ENCODE measurements around the gene SLC22A1.
"Not testable (repeated sequence)": the region's sequence is repeated elsewhere in the genome, so short reads cannot be mapped to it uniquely, and the experiment has no call there.

The SLC22A1 gene

DNA sequence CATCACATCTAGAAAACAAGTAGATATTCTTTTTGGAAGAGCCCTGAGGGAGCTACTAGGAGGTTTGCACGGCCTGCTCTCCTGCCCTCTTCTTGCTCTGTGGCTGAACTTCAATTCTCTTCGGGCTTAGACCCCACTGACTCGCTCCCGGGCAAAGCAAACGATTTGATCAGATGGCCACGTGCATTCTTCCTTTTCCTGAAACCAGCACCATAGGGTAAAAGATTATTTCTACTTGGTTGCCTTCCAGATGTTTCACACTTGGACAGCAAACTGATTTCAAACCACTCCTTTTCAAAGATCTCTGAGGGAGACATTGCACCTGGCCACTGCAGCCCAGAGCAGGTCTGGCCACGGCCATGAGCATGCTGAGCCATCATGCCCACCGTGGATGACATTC, at the start of gene SLC22A1:
SLC22A1 (plus strand) TSS at position 258 of the 400 bp plus-strand sequence; CDS start at position 379, 121 bp downstream.
- DNase-seq = no peak

DNA sequence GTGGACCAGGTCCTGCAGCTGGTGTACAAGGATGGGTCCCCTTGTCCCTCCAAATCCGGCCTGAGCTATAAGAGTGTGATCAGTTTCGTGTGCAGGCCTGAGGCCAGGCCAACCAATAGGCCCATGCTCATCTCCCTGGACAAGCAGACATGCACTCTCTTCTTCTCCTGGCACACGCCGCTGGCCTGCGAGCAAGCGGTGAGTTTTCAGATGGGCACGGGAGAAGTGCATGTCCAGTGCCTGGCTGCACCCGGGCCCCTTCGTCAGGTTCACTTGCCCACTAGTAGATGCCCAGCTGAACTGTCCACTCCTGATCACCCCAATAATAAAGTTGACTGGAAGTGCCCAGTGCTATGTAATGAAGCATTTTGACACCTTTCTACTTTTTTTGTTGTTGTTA, 48.3 kb upstream of the SLC22A1 start:
- no peak for DNase-seq

DNA sequence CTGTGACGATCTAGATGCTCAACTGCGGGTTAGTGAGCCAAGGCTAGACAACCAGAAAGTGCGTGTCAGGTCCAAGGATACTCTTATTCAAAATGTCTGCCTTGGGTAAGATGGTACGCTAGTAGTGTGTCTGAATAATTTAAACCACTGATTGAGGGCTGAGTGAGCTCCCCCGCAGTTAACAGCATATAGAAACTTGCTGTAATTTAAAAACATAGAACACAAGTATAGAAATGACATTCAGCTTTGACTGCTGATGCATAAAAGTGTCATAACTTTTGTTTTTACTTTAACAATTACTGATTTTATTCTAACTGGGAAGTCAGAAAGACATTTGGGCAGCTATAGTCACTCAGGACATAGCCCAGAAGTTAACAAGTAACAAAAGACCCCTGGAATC, 45.6 kb upstream of the SLC22A1 start:
- no peak for DNase-seq

DNA sequence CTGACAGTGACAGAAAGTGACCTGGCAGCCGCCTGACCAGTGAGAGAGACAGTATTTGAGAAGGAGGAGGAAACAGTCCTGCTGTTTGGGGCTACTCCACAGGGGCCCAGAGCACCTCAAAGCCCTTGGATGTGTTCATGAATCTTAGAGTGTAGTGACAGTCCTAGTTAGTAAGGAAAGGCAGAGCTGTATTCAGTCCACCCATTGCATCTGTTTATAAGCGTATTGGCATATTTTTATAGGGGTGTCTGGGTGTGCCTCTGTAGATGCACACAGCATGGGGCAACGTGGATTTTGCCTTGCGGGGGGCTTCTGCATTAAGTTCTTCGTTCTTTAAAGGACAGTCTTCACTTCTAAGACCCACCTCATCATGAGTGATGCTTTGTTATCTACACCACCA, 44.6 kb upstream of the SLC22A1 start:
- no peak for DNase-seq

DNA sequence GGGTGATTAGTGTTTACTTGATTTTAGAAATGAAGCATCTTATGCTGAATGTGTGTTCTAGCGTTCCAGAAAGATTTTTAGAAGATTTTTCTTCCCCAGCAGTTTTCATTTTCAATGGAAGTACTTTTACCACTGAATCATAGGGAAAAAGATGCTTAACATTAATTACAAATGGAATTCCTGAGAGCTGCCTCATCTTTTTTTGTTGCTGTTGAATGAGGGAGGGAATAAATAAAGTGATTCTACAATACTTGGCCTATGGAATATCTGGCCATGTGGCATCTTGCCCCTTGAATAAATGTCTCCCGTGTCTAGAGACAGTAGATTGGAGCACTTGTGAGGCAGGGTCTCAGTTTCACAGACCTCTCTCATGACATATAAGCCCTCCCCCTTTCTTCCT, 44.1 kb upstream of the SLC22A1 start:
- DNase-seq = no peak

DNA sequence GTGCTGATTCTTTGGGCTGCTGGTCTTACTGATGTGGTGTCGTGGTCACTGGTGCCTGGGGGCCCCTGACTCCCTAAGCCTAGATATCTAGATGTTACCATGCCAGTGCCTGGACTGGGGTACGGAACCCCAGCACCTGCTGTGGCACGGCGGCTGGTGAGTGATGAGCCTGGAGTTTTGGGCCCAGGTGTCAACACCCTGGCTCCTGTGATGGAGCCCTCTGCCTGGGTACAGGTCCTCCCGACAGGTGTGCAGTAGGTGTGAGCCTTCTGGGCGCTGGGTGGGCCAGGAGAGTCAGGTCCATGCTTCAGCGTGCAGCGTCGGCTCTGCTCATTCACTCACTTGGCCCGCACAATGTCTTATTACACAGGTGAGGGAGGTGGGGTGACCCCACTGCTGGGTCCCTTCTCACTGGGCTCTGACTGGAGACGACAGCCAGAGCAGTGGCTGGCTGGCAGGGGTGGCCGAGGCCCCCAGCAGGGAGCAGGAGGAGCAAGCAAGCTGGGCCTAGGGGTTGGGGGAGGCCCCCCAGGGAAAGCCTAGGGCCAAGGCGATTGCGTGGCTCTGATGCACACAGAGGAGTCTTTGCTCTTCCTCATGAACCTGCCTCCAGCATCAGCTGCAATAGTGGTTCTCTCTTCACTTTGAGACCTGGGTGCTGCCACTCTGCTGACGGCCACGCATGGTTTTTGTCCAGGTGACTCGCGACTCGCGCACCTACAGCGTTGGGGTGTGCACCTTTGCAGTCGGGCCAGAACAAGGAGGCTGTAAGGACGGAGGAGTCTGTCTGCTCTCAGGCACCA, 42.5 kb upstream of the SLC22A1 start:
- no peak for DNase-seq

DNA sequence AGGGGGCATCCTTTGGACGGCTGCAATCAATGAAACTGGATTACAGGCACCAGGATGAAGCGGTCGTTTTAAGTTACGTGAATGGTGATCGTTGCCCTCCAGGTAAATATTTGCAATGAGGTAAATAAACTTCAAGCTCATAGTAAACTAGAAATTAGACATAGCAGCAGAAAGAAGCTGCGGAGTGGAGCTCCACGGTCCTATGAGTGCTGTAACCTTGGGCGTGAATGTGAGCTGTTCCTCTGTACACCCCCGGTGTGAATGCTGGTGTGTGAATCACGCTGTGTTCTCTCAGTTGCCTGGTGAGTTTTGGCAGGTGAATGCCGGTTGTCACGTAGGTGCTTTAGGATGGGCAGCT, 42.0 kb upstream of the SLC22A1 start:
- DNase-seq = no peak

DNA sequence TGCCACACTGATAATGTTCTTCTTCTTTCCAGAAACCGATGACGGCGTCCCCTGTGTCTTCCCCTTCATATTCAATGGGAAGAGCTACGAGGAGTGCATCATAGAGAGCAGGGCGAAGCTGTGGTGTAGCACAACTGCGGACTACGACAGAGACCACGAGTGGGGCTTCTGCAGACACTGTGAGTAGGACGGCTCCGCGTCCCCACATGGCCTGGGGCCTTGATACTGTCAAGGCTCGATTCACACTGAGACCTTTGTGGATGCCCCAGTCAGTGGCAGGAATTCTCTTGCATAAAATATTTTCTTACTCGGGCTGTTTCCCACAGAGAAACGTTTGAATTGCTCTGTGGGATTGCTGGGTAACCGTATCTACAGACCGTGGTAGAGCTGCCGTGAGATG, 41.5 kb upstream of the SLC22A1 start:
- no peak for DNase-seq

DNA sequence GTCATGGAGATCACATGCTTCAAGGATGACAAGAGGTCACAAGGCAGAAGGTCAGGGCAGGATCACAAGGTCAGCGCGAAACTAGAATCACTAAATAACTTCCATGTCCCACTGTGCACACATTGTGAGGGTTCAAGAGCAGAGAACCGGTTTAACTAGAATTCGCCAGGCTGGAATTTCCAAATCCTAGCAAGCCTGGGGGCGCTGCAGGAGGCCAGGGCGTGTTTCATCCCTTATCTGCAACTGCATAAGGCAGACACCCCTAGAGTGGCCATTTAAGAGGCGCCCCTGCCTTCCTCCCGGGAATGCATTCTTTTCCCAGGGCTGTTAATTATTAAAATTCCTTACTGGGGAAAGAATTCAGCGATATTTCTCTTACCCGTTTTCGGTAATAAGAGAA, 40.2 kb upstream of the SLC22A1 start:
- no peak for DNase-seq

DNA sequence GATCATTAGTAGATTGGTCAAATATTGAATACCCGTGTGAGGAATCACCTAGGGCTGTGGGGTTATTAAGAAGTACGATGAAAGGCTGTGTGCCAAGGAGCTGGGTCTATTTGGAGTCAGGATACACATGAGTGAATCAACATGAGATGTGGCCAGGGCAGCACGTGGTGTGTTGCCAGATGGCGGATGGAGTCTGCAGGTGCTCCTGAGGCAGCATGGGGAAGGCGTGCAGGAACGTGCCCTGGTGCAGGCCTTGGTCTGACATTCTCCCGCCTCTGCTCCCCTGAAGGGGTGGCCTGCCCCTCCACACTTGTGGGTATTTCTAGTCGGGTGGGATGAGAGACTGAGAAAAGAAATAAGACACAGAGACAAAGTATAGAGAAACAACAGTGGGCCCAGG, 39.0 kb upstream of the SLC22A1 start:
- DNase-seq = peak; percentile 35

DNA sequence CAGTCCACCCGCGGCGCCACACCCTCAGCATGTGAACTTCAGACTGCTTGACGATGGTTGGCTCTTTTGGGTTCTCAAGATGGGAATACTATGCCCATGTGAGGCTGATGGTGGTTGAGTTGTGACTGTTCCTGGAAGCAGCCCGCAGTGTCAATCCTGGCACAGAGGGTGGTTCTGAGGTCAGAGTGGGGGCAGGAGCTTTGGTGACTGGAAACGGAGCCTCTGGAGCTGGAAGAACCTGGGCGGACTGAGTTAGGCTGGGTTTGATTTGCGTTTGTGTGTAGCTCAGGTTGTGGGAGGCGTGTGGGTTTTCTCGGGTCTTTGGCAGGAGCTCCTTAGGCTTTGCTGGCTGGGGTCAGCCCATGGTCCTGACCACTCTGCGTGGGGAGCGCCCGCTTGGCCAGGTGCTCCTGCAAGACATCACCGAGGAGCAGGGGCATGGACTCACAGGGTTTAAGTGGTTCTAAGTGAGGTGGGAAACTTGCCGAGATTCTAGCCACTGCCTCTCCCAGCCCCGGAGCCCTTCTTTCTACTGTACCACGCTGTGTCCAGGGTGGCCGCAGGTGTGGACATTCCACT, 37.3 kb upstream of the SLC22A1 start:
- DNase-seq = no peak

DNA sequence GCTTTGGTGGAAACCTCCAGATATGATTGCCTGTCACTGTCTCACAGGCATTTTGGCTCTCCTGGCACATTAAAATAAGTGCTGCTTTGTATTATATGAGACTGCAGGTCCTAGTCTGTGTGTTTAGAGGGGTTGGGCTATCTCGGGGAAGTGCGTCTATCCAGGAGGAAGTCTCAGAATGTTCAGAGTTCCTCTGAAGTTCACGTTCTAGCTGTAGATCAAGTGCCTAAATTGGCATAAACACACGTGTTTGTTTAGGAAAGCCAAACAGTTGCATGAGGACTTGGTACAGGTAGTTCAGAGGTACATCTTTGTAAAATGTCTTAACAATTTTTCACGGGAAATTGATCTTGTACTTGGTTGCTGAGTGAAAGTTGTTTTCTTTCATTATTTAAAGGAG, 36.4 kb upstream of the SLC22A1 start:
- no peak for DNase-seq

DNA sequence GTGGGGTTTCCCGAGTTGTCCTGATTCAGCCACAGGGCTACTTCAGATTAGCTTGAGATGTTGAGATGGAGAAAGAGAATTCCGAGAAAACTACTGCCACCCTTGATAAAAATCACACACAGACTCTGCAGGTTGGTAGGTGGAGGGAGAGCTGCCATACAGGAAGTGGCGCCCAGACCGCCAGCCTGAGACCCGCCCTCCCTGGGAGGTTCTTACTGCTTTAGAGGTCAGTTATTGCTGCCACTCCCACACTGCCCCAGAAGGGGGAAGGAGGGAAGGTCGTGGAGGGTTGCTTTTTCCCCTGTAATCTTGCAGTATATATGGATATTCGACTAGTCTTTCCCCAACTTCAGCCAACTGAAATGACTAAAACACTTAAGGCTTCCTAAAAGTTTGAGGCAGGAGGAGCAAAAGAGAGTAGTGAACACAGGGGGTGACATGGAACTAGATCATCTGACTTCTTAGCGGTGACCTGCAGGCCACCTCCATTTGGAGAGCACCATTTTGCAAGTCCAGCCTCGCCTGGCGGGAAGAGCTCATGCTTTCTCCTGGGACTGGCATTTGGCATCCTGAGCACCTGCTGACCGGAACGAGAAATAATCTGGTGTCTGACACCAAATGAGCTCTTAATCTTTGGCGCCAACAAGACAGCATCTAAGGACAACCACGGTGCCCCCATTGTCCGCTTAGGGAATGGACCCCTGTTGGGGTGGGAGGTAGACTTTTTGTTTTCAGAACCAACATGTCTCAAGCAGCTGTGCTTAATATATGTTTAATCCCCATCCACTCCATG, 35.7 kb upstream of the SLC22A1 start:
- no peak for DNase-seq

DNA sequence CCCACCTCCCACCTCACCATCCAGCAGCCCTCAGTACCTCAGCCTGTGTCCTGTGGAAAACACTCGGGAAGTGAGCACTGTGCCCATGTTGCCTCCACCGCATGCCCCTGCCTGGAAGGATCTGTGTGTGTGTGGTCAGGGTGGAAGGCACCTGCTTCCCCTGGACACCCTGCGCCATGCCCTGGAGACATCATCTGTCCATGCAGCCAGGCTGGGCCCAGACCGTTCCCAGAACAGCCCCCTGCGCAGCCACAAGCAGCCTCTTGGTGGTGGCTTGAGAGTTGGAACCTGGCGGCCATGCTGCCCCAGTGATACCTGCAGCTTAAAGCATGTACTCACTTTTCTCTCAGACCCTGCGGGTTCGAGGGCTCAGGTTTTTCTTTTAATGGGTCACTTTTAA, 34.9 kb upstream of the SLC22A1 start:
- DNase-seq = no peak

DNA sequence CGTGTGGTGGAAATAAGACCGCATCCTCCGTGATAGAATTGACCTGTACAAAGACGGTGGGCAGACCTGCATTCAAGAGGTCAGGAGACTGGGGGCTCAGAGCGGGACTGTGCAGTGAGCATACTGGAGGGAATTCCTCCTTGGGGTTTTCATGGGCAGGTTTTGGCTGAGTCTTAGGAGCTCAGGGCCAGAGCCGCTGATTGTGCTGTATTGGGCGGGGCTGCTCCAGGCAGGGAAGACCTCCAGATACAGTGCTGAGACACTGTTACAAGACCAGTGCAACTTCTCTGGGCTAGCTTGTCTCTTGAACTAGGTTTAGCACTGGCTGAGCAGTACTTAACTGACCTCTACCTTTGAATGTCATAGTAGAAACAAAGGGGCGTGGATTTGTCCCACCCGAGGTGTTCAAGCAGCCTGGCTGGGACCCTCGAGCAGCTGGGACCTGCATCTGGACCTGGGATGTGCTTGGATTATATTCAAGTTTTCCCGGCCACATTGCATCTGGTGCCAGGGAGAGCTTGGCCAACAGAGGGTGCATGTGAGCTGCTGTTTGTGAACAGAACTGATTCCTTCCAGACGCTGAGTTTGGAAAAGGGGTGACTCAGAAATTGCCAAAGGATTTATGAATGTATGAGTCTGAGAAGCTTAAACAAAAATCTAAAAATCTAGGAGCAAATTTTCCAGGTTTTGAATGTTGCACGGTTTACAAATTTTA, 33.4 kb upstream of the SLC22A1 start:
- DNase-seq = no peak

DNA sequence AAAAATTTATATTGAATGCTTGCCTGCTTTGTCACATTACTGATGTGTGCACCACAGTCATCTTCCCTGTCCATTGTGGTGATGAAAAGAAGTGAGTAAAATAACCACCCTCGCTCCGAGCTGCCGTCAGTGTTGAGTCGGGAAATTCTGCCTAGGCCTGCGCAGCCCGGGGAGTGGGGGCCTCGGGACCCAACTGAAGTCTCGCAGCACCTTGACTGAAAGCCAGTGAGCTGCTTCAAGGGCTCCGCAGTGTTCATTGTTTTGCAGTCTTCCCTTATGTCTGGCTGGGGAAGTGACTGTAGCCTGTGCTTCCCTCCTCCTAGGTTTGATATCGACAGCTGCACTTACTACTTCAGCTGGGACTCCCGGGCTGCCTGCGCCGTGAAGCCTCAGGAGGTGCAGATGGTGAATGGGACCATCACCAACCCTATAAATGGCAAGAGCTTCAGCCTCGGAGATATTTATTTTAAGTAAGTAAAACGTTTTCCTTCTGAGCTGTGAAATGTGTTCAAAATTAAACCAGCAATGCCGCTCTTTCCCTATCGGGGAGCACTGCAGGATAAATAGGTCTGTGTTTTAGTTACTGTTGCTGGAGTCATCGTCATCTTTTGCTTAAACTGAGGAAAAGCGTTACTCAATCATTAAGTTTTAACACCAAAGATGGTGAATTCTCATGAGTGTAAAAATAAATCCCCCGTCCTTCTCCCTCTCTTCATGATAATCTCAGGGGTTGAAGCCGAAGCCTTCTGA, 32.7 kb upstream of the SLC22A1 start:
- no peak for DNase-seq

DNA sequence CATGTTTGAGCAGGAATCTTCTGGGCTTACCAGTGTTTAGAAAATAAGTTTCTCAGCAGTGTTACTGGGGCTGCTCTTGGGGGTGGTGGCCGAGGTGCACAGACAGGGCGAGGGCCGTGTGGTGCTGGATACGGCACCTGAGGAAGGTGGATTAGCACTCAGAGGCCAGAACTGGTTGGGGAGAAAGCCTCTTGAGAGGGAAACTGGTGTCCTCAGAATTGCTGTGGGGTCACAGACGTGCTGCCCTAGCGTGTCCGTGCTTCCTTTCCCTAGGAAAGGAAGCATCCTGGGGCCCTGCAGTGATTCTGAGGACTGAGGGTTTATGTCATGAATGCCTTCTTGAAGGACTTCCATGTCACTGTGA, 32.1 kb upstream of the SLC22A1 start:
- no peak for DNase-seq

DNA sequence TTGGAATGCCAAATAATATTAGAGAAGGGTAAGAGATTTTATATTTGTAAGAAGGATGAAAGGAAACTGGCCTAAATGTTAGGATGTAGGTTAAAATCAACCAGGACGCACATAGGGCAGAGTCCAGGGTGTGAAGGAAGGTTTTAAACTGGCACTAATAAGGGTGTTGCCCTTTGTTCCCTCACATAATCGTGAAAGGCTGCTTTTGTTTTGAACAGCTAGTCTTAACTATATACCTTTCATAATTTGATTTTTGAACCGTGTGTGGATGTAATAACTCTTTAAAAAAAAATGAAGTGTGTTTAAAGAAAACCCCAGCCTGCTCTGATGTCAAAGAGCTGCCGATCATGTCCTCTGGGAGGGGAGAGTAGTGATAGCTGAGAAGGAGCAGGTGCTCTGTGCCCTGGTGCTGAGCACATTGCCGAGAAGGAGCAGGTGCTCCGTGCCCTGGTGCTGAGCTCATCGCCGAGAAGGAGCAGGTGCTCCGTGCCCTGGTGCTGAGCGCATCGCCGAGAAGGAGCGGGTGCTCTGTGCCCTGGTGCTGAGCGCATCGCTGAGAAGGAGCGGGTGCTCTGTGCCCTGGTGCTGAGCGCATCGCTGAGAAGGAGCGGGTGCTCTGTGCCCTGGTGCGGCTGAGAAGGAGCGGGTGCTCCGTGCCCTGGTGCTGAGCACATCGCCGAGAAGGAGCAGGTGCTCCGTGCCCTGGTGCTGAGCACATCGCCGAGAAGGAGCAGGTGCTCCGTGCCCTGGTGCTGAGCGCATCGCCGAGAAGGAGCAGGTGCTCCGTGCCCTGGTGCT, 31.0 kb upstream of the SLC22A1 start:
- not testable (repeated sequence) for DNase-seq

DNA sequence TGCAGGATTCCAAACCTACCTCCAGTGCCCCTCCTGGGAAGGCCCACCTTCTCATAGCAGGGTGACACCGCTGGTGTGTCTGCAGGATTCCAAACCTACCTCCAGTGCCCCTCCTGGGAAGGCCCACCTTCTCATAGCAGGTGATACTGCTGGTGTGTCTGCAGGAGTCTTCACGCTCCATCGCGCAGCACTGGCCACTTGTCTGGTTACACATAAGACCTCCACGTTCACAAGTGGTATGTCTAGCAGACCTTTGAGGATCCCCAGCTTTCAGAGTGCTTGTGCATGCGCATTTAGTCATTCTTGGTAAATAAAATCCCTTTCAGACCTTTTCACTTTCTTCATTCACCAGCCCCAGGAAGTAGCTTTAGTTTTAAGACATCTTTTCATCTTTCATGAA, 29.4 kb upstream of the SLC22A1 start:
- DNase-seq = not testable (repeated sequence)

DNA sequence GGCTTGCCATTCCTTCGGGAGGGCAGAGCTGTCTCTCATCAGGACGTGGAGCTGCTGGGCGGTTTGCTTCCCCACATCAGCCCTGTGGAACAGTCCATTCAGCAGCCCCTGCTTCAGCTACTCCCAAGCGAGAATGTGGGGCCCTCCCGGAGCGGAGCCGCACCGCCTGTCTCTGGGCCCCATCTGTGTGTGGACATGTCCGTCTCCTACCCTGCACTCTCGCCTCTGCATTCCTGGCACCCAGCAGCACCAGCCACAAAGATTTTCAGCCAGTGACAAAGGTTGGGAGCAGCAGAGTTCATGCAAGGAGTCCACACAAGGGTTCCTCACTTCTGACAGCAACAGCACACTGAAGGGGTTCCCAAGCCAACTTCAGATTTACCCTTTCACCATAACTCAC, 29.0 kb upstream of the SLC22A1 start:
- DNase-seq = no peak

DNA sequence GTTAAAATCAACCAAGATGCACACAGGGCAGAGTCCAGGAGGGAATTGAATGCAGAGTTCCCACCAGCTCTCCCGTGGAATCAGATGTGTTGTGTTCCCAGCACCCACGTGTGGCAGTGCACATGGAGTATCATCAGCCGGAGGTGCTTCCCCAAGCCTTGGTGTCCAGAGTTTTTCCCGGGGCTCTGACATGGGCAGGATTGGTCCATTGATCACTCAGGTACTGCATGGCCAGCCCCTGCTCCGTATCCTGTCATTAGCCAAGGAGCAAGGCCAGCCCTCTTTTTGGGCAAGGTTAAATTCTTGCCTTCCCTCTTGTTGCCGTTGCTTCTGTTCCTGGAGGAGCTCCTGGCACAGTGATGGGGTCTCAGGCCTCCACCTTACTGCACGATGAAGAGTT, 28.6 kb upstream of the SLC22A1 start:
- DNase-seq = no peak

DNA sequence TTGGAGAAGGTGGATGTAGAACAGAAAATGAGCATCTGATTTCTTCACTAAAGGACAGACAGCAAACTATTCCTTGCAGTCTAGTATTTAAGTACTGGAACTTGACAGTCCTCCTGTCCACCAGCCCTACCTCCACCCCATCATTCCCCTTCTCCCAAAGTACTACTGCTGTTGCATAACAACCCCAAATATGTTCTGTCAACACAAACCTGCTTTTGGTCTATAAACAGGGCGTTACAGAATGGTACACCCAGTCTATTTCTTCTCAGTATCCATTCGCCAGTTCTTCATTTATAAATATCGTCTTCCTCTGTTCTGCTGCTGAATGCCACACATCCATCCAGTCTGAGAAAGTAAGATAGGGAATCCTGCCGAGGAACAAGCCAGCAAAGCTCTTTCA, 27.7 kb upstream of the SLC22A1 start:
- DNase-seq = no peak
